ENCODE results near the gene ZNF618. TPM values are rescaled to one million over a fixed set of nuclear protein-coding genes. Genes with fewer than 3 reads are reported as not detected.

The ZNF618 gene
- total and polyA plus RNA-seq, 2 experiments from 2014 or later = 10.2 to 14.0 TPM

GRCh38 chr9:113903514-113904077 lies 27.5 kb downstream of the ZNF618 start:
- no peak for DNase-seq (ENCODE audit: low spot score)
- Histone ChIP-seq H3K9me3 (ENCODE audit: low read depth) (no peaks in the 10 kb centered on the region), H3K79me2 (peaks cover 92% of the 10 kb centered on the region), H4K20me1 (ENCODE audit: insufficient read depth, poor library complexity, severe bottlenecking) (no peaks in the 10 kb centered on the region), H3K4me1 (ENCODE audit: insufficient read depth) (no peaks in the 10 kb centered on the region), H3K27me3 (no peaks in the 10 kb centered on the region), H2AFZ (no peak overlapping the region), H3K4me2 (no peak overlapping the region), H3K36me3 (replicated peaks; ENCODE audit: insufficient read depth, low read depth) (no peaks in the 10 kb centered on the region), H3K4me3 (no peak overlapping the region), H3K9me2 (replicated peaks; ENCODE audit: insufficient read depth) (no peaks in the 10 kb centered on the region), H3K27ac (no peak overlapping the region)
- WGBS (ENCODE audit: low lambda C conversion rate, missing lambda C conversion rate) = 92% methylated on average over 4 of the region's 4 CpGs
- TF ChIP-seq CTCF (IDR thresholded peaks at IDR 0.05; ENCODE audit: poor library complexity) (no peak), EZH2phosphoT487 (IDR thresholded peaks at IDR 0.05; ENCODE audit: low read depth, severe bottlenecking, unreplicated experiment) (no peak), EZH2 (IDR thresholded peaks at IDR 0.05; ENCODE audit: borderline replicate concordance) (no peak)

- Histone ChIP-seq H3K27ac (no peak overlapping the region), H2AFZ (no peak overlapping the region), H3K4me3 (no peak overlapping the region), H3K9me2 (replicated peaks; ENCODE audit: insufficient read depth) (no peaks in the 10 kb centered on the region), H3K27me3 (no peaks in the 10 kb centered on the region), H3K4me1 (ENCODE audit: insufficient read depth) (no peaks in the 10 kb centered on the region), H3K36me3 (replicated peaks; ENCODE audit: insufficient read depth, low read depth) (no peaks in the 10 kb centered on the region), H4K20me1 (ENCODE audit: insufficient read depth, poor library complexity, severe bottlenecking) (peaks cover 7% of the 10 kb centered on the region), H3K4me2 (no peak overlapping the region), H3K9me3 (ENCODE audit: low read depth) (no peaks in the 10 kb centered on the region), H3K79me2 (peaks cover 95% of the 10 kb centered on the region)
- no peak for TF ChIP-seq CTCF (IDR thresholded peaks at IDR 0.05; ENCODE audit: poor library complexity)
- TF ChIP-seq EZH2 (IDR thresholded peaks at IDR 0.05; ENCODE audit: borderline replicate concordance) = no peak
- no peak for TF ChIP-seq EZH2phosphoT487 (IDR thresholded peaks at IDR 0.05; ENCODE audit: low read depth, severe bottlenecking, unreplicated experiment)
- DNase-seq (ENCODE audit: low spot score) = no peak
- WGBS (ENCODE audit: low lambda C conversion rate, missing lambda C conversion rate) = 95% methylated on average over 6 of the region's 6 CpGs
Measured at GRCh38 chr9:113906411-113907110, 30.5 kb downstream of the ZNF618 start.

- TF ChIP-seq EZH2phosphoT487 (IDR thresholded peaks at IDR 0.05; ENCODE audit: low read depth, severe bottlenecking, unreplicated experiment) (no peak), CTCF (IDR thresholded peaks at IDR 0.05; ENCODE audit: poor library complexity) (no peak), EZH2 (IDR thresholded peaks at IDR 0.05; ENCODE audit: borderline replicate concordance) (no peak)
- H3K27ac ChIP-seq = no peak overlapping the region
- no peaks in the 10 kb centered on the region for H3K27me3 ChIP-seq
- no peaks in the 10 kb centered on the region for H3K4me1 ChIP-seq (ENCODE audit: insufficient read depth)
- no peaks in the 10 kb centered on the region for H3K9me2 ChIP-seq (replicated peaks; ENCODE audit: insufficient read depth)
- 97% methylated on average over 5 of the region's 5 CpGs for WGBS (ENCODE audit: low lambda C conversion rate, missing lambda C conversion rate)
- H3K4me3 ChIP-seq = no peak overlapping the region
- H3K4me2 ChIP-seq = no peak overlapping the region
- H3K79me2 ChIP-seq = peaks cover 95% of the 10 kb centered on the region
- H2AFZ ChIP-seq = no peak overlapping the region
- H4K20me1 ChIP-seq (ENCODE audit: insufficient read depth, poor library complexity, severe bottlenecking) = peaks cover 7% of the 10 kb centered on the region
- H3K9me3 ChIP-seq (ENCODE audit: low read depth) = no peaks in the 10 kb centered on the region
- no peaks in the 10 kb centered on the region for H3K36me3 ChIP-seq (replicated peaks; ENCODE audit: insufficient read depth, low read depth)
- DNase-seq (ENCODE audit: low spot score) = no peak
Measured at GRCh38 chr9:113907282-113907681, 31.2 kb downstream of the ZNF618 start.
